ENCODE data around the gene ERBB4. TPM values are rescaled to one million over a fixed set of nuclear protein-coding genes. Genes with fewer than 3 reads are reported as not detected.

The ERBB4 gene
- total RNA-seq, 1 donor from 2014 or later, result 22.6 TPM

DNA sequence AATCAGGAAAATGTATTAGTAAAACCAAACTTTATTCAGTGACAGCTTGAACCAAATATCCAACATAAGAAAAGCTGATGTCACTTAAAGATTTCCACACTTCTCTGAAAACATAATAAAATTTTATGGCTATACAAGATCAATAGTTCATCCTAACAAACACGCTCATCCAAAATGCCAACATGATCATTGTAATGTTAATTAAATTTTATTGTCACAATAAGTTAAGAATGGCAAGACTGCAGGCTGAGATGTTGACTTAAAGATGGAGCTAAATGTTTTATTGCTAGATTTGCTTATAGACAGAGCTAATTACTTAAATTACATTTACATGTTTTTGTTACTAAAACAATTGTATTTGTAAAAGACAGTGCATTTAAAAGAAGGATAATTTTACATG lies 140.3 kb downstream of the ERBB4 start:
- H3K27ac ChIP-seq, result no peak overlapping the region
- ATAC-seq, result no peak
- H3K36me3 ChIP-seq, result no peaks in the 10 kb centered on the region
- TF ChIP-seq, protein P1, sequence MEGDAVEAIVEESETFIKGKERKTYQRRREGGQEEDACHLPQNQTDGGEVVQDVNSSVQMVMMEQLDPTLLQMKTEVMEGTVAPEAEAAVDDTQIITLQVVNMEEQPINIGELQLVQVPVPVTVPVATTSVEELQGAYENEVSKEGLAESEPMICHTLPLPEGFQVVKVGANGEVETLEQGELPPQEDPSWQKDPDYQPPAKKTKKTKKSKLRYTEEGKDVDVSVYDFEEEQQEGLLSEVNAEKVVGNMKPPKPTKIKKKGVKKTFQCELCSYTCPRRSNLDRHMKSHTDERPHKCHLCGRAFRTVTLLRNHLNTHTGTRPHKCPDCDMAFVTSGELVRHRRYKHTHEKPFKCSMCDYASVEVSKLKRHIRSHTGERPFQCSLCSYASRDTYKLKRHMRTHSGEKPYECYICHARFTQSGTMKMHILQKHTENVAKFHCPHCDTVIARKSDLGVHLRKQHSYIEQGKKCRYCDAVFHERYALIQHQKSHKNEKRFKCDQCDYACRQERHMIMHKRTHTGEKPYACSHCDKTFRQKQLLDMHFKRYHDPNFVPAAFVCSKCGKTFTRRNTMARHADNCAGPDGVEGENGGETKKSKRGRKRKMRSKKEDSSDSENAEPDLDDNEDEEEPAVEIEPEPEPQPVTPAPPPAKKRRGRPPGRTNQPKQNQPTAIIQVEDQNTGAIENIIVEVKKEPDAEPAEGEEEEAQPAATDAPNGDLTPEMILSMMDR (IDR thresholded peaks at IDR 0.05), result no peak
- H3K4me1 ChIP-seq, result no peaks in the 10 kb centered on the region
- H3K27me3 ChIP-seq, result no peaks in the 10 kb centered on the region
- intact Hi-C loops (cut with DNase I), result no loop called here
- no peak overlapping the region for H3K4me3 ChIP-seq
- H3K9me3 ChIP-seq, result no peaks in the 10 kb centered on the region
- DNase-seq, result no peak

DNA sequence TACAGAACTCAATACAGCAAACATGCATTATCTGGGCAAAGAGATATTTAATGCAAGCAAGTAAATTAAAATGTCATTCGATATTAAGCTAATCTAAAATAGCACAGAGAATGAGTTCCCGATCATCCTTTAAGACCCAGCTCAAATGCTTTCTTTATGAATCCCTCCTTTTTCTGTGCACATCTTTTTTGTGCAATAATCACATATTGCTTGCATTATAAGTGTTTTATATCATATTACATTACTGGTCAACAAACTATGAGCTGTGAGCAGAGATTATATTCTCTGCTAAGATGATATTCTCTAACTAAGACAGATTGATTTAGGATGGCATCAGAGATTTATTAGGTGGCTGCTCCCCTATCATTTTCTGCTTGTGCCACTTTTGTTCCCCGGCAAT lies 146.1 kb downstream of the ERBB4 start:
- ATAC-seq (no peak), DNase-seq (no peak)
- no peaks in the 10 kb centered on the region for H3K4me1 ChIP-seq
- no peaks in the 10 kb centered on the region for H3K27me3 ChIP-seq
- TF ChIP-seq, protein P1 (IDR thresholded peaks at IDR 0.05), result no peak
- no peak overlapping the region for H3K4me3 ChIP-seq
- H3K36me3 ChIP-seq, result no peaks in the 10 kb centered on the region
- no peaks in the 10 kb centered on the region for H3K9me3 ChIP-seq
- no peak overlapping the region for H3K27ac ChIP-seq
- intact Hi-C loops (cut with DNase I), result no loop called here

DNA sequence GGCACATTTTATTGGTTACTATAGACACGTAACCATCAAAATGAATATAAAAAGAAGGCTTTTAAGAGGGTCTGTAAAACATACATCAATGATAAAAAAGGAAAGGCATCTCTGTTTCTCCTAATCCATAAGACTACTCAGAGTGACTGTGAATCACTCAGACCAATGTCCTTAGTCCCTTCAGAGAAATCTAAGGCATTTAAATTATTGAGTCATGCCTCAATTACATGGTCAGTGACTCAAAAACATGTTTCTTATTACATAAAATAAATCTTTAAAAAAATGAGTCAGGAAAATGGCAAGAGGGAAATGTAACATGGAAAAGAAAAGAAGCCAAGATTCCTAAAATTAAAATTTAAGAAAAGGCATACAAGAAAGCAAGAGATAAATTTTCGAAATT lies 146.6 kb downstream of the ERBB4 start:
- TF ChIP-seq, protein P1 (IDR thresholded peaks at IDR 0.05), result no peak
- Histone ChIP-seq H3K27me3 (no peaks in the 10 kb centered on the region), H3K27ac (no peak overlapping the region), H3K4me1 (no peaks in the 10 kb centered on the region), H3K36me3 (no peaks in the 10 kb centered on the region), H3K4me3 (no peak overlapping the region), H3K9me3 (no peaks in the 10 kb centered on the region)
- intact Hi-C loops (cut with DNase I), result no loop called here
- no peak for DNase-seq
- no peak for ATAC-seq

DNA sequence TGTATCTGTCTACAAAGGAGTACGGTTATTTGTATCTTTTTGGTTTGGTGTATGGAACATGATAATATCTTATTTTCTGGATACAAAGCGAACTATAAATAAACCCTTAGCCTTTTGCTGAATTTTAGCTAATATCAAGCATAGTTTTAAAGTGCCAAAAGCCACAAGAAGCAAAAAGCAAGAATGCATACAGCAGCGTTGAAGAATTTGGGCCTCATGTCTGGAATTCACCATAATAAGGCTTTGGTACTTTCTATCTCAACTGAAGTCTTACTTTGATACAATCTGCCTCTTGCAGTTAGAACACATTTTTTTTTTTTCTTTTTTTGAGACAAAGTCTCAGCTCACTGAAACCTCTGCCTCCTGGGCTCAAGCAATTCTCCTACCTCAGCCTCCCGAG lies 151.5 kb downstream of the ERBB4 start:
- H3K9me3 ChIP-seq, result no peaks in the 10 kb centered on the region
- intact Hi-C loops (cut with DNase I), result no loop called here

DNA sequence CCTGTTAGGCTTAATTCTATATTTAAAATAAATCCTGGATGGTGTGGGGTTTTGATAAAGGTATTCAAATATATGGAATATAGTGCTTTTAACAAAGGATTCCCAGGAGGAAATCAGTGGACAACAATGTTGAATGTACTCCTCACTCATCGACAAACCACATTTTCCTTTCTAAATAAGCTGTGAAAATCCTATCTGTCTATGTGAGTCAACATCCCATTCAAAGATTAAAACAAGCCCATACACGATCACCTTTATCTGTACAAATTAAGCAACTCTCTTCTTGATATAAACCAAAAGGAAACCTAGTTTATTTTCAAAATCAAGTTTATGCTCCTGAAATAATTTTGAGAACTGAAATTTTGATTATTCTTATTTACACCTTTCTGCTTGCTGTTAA lies 153.4 kb downstream of the ERBB4 start:
- no peaks in the 10 kb centered on the region for H3K36me3 ChIP-seq
- no peaks in the 10 kb centered on the region for H3K4me1 ChIP-seq
- intact Hi-C loops (cut with DNase I), result no loop called here
- TF ChIP-seq, protein P1 (IDR thresholded peaks at IDR 0.05), result no peak
- DNase-seq, result no peak
- H3K27me3 ChIP-seq, result no peaks in the 10 kb centered on the region
- ATAC-seq, result no peak
- no peaks in the 10 kb centered on the region for H3K9me3 ChIP-seq
- H3K27ac ChIP-seq, result no peak overlapping the region
- H3K4me3 ChIP-seq, result no peak overlapping the region

More for the DNA sequence above, 151.5 kb downstream of the ERBB4 start:
- TF ChIP-seq, protein P1 (IDR thresholded peaks at IDR 0.05), result no peak
- no peak for ATAC-seq
- Histone ChIP-seq H3K4me1 (no peaks in the 10 kb centered on the region), H3K27ac (no peak overlapping the region), H3K36me3 (no peaks in the 10 kb centered on the region), H3K4me3 (no peak overlapping the region), H3K27me3 (no peaks in the 10 kb centered on the region)
- no peak for DNase-seq

DNA sequence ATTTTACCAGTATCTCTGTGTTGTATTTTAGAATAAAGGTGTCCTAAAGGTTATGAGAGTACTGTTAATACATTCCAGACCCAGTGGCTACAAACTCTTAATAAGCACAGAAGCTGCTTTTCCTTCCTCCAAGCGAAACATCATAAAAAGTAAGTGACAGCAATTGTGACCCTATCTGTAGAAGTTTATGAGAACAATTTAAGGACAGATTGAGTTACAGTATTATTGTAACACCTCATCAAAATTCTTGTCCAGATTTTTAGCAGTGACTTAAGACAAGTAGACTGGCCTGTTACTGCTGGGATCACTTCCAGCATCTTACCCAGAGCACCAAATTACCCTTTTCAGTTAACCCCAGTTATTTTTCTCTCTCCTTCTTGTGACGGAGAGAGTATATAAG lies 154.6 kb downstream of the ERBB4 start:
- no peak overlapping the region for H3K27ac ChIP-seq
- H3K27me3 ChIP-seq, result no peaks in the 10 kb centered on the region
- H3K36me3 ChIP-seq, result no peaks in the 10 kb centered on the region
- TF ChIP-seq, protein P1 (IDR thresholded peaks at IDR 0.05), result no peak
- ATAC-seq (no peak), DNase-seq (no peak)
- H3K4me1 ChIP-seq, result no peaks in the 10 kb centered on the region
- intact Hi-C loops (cut with DNase I), result no loop called here
- H3K9me3 ChIP-seq, result no peaks in the 10 kb centered on the region
- no peak overlapping the region for H3K4me3 ChIP-seq

Data from upper lobe of right lung (tissue), 1 donor.